SJCRH30 (cell line): Measurements from ENCODE around the gene TMPRSS11E. TPM values are rescaled to one million over a fixed set of nuclear protein-coding genes. Genes with fewer than 3 reads are reported as not detected.
"Not testable (repeated sequence)": the region's sequence is repeated elsewhere in the genome, so short reads cannot be mapped to it uniquely, and the experiment has no call there.

Experiments used
- DNase-seq, 2 experiments: peaks; one replicate each; pipeline ENCODE4 v3.0.0-alpha.2; 2015 to 2020
- H3K27ac ChIP-seq: fragments of 250-450 bp; sonication (Bioruptor Pico); 2 replicates; pipeline ENCODE4 v1.5.1; 2020; ENCODE audit warnings: mild to moderate bottlenecking, moderate library complexity
- H3K27me3 ChIP-seq: fragments of 250-450 bp; sonication (Bioruptor Pico); 2 replicates; pipeline ENCODE4 v1.5.1; 2020; ENCODE audit warnings: mild to moderate bottlenecking, moderate library complexity
- H3K36me3 ChIP-seq: fragments of 250-450 bp; sonication (Bioruptor Pico); 2 replicates; pipeline ENCODE4 v1.5.1; 2020; ENCODE audit warnings: mild to moderate bottlenecking, moderate library complexity
- H3K4me1 ChIP-seq: fragments of 250-450 bp; sonication (Bioruptor Pico); 2 replicates; pipeline ENCODE4 v1.5.1; 2020; ENCODE audit warnings: mild to moderate bottlenecking, moderate library complexity
- H3K4me3 ChIP-seq: fragments of 250-450 bp; sonication (Bioruptor Pico); 2 replicates; pipeline ENCODE4 v1.5.1; 2020; ENCODE audit warnings: mild to moderate bottlenecking, moderate library complexity
- H3K9me3 ChIP-seq: fragments of 250-450 bp; sonication (Bioruptor Pico); replicated peaks from 2 replicates; pipeline ENCODE4 v1.5.1; 2020; ENCODE audit warnings: mild to moderate bottlenecking, moderate library complexity
- total RNA-seq: library from RNA; depleted of rRNA; stranded (reverse); fragments of >200 nt; shearing (Covaris generic); gene quantifications from 2 replicates; pipeline ENCODE4 v1.2.3, GENCODE V29; 2014

Gene TMPRSS11E
- total RNA-seq, 1 experiment from 2014 or later, result not detected

GRCh38 chr4:68490826-68491457 is 43.7 kb downstream of the TMPRSS11E start:
- DNase-seq, result peak in 1 of 2 experiments; percentile 18
- Histone ChIP-seq H3K27ac (no peak overlapping the region), H3K9me3 (no peaks in the 10 kb centered on the region), H3K27me3 (no peaks in the 10 kb centered on the region), H3K4me3 (no peak overlapping the region), H3K4me1 (no peaks in the 10 kb centered on the region), H3K36me3 (no peaks in the 10 kb centered on the region)

DNA sequence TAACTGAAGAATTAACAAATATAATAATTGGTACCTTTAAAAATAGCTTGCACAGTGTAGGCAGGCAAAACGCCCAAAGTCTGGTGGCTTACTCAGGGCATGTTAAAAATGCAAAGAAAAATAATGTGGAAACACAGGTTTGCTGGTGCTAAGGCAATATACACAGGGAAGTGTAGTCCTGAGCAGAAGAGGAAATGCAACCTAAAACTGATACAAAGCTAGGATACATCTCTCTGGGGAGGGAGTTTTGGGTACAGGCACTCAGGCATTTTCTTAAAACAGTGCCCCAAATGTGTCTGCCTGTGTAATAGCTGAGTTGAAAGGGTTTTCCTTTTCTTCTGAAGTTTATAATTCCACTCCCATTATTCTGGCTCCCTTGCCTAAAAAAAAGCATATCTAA is 47.4 kb downstream of the TMPRSS11E start:
- no peak overlapping the region for H3K4me3 ChIP-seq
- H3K36me3 ChIP-seq, result no peaks in the 10 kb centered on the region
- no peaks in the 10 kb centered on the region for H3K27me3 ChIP-seq
- no peak overlapping the region for H3K27ac ChIP-seq
- DNase-seq, result no peak
- H3K9me3 ChIP-seq, result no peaks in the 10 kb centered on the region
- H3K4me1 ChIP-seq, result no peaks in the 10 kb centered on the region

- no peaks in the 10 kb centered on the region for H3K27me3 ChIP-seq
- no peak overlapping the region for H3K4me3 ChIP-seq
- no peaks in the 10 kb centered on the region for H3K9me3 ChIP-seq
- H3K36me3 ChIP-seq, result no peaks in the 10 kb centered on the region
- H3K4me1 ChIP-seq, result no peaks in the 10 kb centered on the region
- peak; percentile 44 to 79 for DNase-seq
- no peak overlapping the region for H3K27ac ChIP-seq
Observed at GRCh38 chr4:68498413-68499007, 51.2 kb downstream of the TMPRSS11E start.

DNA sequence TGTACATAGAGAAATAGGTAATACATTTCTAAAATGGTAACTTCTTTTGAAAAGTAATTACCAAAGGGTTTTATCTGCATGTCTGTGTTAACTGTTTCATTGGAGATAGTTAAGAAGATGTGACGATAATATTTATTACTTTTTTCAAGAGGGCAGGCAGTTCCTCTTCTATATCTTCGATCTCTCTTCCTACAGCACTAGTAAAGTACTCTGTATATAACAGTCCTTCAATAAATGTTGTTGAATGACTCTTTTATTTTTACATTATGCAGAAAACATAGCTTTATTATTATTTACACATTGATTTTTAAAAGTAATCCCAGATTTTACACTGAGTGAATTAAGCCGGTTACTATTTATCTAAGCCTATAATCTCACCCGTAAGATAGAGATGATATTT is 51.8 kb downstream of the TMPRSS11E start:
- Histone ChIP-seq H3K9me3 (no peaks in the 10 kb centered on the region), H3K27ac (no peak overlapping the region), H3K4me3 (no peak overlapping the region), H3K4me1 (no peaks in the 10 kb centered on the region), H3K36me3 (no peaks in the 10 kb centered on the region), H3K27me3 (no peaks in the 10 kb centered on the region)
- no peak for DNase-seq

GRCh38 chr4:68503462-68503861 is 56.2 kb downstream of the TMPRSS11E start:
- H3K36me3 ChIP-seq, H3K27me3 ChIP-seq, H3K27ac ChIP-seq, DNase-seq, H3K9me3 ChIP-seq, H3K4me1 ChIP-seq, H3K4me3 ChIP-seq: not testable (repeated sequence)

GRCh38 chr4:68504836-68505235 is 57.6 kb downstream of the TMPRSS11E start:
- not testable (repeated sequence) for H3K36me3 ChIP-seq, DNase-seq, H3K4me1 ChIP-seq, H3K27me3 ChIP-seq, H3K27ac ChIP-seq, H3K9me3 ChIP-seq, H3K4me3 ChIP-seq

DNA sequence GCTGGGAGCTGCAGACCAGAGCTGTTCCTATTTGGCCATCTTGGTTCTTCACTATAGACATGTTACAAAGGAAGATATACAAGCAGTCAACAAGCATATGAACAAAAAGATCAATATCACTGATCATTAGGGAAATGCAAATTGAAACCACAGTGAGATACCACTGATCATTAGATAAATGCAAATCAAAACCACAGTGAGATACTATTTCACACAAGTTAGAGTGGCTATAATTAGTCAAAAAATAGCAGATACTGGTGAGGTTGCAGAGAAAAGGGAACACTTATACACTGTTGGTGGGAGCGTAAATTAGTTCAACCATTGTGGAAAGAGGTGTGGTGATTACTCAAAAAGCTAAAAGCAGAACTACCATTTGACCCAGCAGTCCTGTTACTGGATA is 58.2 kb downstream of the TMPRSS11E start:
- DNase-seq, H3K4me1 ChIP-seq, H3K9me3 ChIP-seq, H3K27me3 ChIP-seq, H3K27ac ChIP-seq, H3K36me3 ChIP-seq, H3K4me3 ChIP-seq: not testable (repeated sequence)

GRCh38 chr4:68518889-68519288 is 71.6 kb downstream of the TMPRSS11E start:
- H3K27me3 ChIP-seq, result no peaks in the 10 kb centered on the region
- no peaks in the 10 kb centered on the region for H3K36me3 ChIP-seq
- H3K27ac ChIP-seq, result no peak overlapping the region
- H3K9me3 ChIP-seq, result no peaks in the 10 kb centered on the region
- DNase-seq, result no peak
- no peak overlapping the region for H3K4me3 ChIP-seq
- no peaks in the 10 kb centered on the region for H3K4me1 ChIP-seq

GRCh38 chr4:68520985-68521384 is 73.7 kb downstream of the TMPRSS11E start:
- no peak overlapping the region for H3K27ac ChIP-seq
- no peaks in the 10 kb centered on the region for H3K27me3 ChIP-seq
- H3K4me1 ChIP-seq, result no peaks in the 10 kb centered on the region
- no peak for DNase-seq
- no peak overlapping the region for H3K4me3 ChIP-seq
- no peaks in the 10 kb centered on the region for H3K9me3 ChIP-seq
- H3K36me3 ChIP-seq, result no peaks in the 10 kb centered on the region

GRCh38 chr4:68522232-68522631 is 75.0 kb downstream of the TMPRSS11E start:
- DNase-seq, result not testable (repeated sequence)

GRCh38 chr4:68535974-68536373 is 88.7 kb downstream of the TMPRSS11E start:
- no peaks in the 10 kb centered on the region for H3K27me3 ChIP-seq
- no peaks in the 10 kb centered on the region for H3K9me3 ChIP-seq
- no peak overlapping the region for H3K4me3 ChIP-seq
- no peak for DNase-seq
- H3K36me3 ChIP-seq, result no peaks in the 10 kb centered on the region
- H3K27ac ChIP-seq, result no peak overlapping the region
- H3K4me1 ChIP-seq, result no peaks in the 10 kb centered on the region

More at GRCh38 chr4:68522232-68522631, 75.0 kb downstream of the TMPRSS11E start:
- not testable (repeated sequence) for H3K4me3 ChIP-seq, H3K4me1 ChIP-seq, H3K36me3 ChIP-seq, H3K27me3 ChIP-seq, H3K27ac ChIP-seq, H3K9me3 ChIP-seq

GRCh38 chr4:68536375-68536774 is 89.1 kb downstream of the TMPRSS11E start:
- H3K4me3 ChIP-seq, result no peak overlapping the region

DNA sequence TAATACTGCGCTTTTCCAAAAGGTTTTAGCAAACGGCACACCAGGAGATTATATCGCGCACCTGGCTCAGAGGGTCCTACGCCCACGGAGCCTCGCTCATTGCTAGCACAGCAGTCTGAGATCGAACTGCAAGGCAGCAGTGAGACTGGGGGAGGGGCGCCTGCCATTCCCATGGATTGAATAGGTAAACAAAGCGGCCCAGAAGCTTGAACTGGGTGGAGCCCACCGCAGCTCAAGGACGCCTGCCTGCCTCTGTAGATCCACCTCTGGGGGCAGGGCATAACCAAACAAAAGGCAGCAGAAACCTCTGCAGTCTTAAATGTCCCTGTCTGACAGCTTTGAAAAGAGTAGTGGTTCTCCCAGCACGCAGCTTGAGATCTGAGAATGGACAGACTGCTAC is 95.5 kb downstream of the TMPRSS11E start:
- H3K27me3 ChIP-seq, DNase-seq, H3K9me3 ChIP-seq, H3K4me1 ChIP-seq, H3K27ac ChIP-seq, H3K4me3 ChIP-seq, H3K36me3 ChIP-seq: not testable (repeated sequence)

More at GRCh38 chr4:68536375-68536774, 89.1 kb downstream of the TMPRSS11E start:
- no peak for DNase-seq
- H3K36me3 ChIP-seq, result no peaks in the 10 kb centered on the region
- H3K9me3 ChIP-seq, result no peaks in the 10 kb centered on the region
- no peaks in the 10 kb centered on the region for H3K4me1 ChIP-seq
- H3K27ac ChIP-seq, result no peak overlapping the region
- no peaks in the 10 kb centered on the region for H3K27me3 ChIP-seq
